Cardiac muscle cell (in vitro differentiated cells and primary cell): Measurements from ENCODE around the gene BAIAP2L2. TPM values are rescaled to one million over a fixed set of nuclear protein-coding genes. Genes with fewer than 3 reads are reported as not detected.

Source experiments
- DNase-seq, 2 donors: peaks; one replicate each; pipeline versions ENCODE4 v3.0.0 to v3.0.0-alpha.2; 2010 to 2017; ENCODE audit warnings: low read depth in 1 of 2, low spot score in 1 of 2
- H3K27ac ChIP-seq: fragments of 200-600 bp; sonication (generic); 2 replicates; pipeline ENCODE4 v1.5.1; 2016
- H3K27me3 ChIP-seq: fragments of 200-600 bp; sonication (generic); 2 replicates; pipeline ENCODE4 v1.6.0; 2016; ENCODE audit warnings: control low read depth
- H3K36me3 ChIP-seq: fragments of 200-600 bp; sonication (generic); 2 replicates; pipeline ENCODE4 v1.5.1; 2016; ENCODE audit warnings: control low read depth
- H3K4me1 ChIP-seq: fragments of 200-600 bp; sonication (generic); 2 replicates; pipeline ENCODE4 v1.8.1; 2017; ENCODE audit warnings: low read depth, mild to moderate bottlenecking, mixed run types
- H3K4me3 ChIP-seq: fragments of 200-600 bp; sonication (generic); 2 replicates; pipeline ENCODE4 v1.5.1; 2016; ENCODE audit warnings: mild to moderate bottlenecking
- H3K9me3 ChIP-seq: fragments of 200-600 bp; sonication (generic); 2 replicates; pipeline ENCODE4 v1.5.1; 2017; ENCODE audit warnings: low read depth, mild to moderate bottlenecking, control low read depth
- polyA plus RNA-seq: library from polyadenylated mRNA; unstranded; fragments of >200 nt; fragmentation: Nextera tagmentation; extraction: Ambion mirVana; gene quantifications from 2 replicates; pipeline ENCODE4 v1.2.1, GENCODE V29; 2016
- total RNA-seq: library from RNA; depleted of rRNA; stranded (reverse); fragments of >200 nt; gene quantifications from 2 replicates; pipeline ENCODE4 v1.2.3, GENCODE V29; 2016
- TF ChIP-seq, protein P1 (sequence below): IDR thresholded peaks from 2 replicates; pipeline ENCODE4 v1.5.1; 2012; ENCODE audit warnings: low read depth, mild to moderate bottlenecking, low read length

The BAIAP2L2 gene
- total and polyA plus RNA-seq, 2 experiments from 2014 or later, result 1.3 to 2.3 TPM

DNA sequence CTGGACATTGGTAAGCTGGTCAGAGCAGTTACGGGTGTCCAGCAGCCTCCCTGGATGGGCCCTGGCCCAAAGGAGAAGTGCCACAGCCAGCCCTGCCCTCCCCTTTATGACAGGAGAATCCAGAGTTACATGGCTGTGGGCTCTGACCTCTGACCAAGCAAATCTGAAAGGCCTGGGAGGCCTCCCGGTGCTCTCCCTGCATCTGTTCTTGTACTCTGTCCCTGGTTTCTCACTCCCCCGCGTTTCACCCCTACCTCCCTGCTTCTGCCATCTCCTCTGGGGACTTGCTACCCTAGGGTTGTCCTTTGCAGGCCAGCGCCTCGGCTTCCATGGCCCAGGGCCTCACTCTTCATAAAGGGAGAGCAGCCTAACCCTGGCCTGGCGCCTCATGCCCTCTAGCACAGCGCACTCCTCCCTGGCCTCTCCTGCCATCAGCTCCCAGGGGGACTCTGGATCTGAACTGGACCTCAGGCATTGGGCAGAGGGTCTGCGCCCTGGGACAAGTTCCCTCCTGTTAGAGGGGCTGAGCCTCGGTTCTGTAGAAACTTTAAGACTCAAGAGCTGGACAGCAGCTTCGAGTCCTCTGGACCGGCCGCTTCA lies 42.6 kb downstream of the BAIAP2L2 start:
- no peak for DNase-seq
- peaks cover 34% of the 10 kb centered on the region for H3K4me1 ChIP-seq
- TF ChIP-seq, protein P1, sequence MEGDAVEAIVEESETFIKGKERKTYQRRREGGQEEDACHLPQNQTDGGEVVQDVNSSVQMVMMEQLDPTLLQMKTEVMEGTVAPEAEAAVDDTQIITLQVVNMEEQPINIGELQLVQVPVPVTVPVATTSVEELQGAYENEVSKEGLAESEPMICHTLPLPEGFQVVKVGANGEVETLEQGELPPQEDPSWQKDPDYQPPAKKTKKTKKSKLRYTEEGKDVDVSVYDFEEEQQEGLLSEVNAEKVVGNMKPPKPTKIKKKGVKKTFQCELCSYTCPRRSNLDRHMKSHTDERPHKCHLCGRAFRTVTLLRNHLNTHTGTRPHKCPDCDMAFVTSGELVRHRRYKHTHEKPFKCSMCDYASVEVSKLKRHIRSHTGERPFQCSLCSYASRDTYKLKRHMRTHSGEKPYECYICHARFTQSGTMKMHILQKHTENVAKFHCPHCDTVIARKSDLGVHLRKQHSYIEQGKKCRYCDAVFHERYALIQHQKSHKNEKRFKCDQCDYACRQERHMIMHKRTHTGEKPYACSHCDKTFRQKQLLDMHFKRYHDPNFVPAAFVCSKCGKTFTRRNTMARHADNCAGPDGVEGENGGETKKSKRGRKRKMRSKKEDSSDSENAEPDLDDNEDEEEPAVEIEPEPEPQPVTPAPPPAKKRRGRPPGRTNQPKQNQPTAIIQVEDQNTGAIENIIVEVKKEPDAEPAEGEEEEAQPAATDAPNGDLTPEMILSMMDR, result no peak
- no peaks in the 10 kb centered on the region for H3K9me3 ChIP-seq
- H3K4me3 ChIP-seq, result no peak overlapping the region
- peak overlapping the region; percentile 86 for H3K27ac ChIP-seq
- H3K27me3 ChIP-seq, result no peaks in the 10 kb centered on the region
- peaks cover 14% of the 10 kb centered on the region for H3K36me3 ChIP-seq

DNA sequence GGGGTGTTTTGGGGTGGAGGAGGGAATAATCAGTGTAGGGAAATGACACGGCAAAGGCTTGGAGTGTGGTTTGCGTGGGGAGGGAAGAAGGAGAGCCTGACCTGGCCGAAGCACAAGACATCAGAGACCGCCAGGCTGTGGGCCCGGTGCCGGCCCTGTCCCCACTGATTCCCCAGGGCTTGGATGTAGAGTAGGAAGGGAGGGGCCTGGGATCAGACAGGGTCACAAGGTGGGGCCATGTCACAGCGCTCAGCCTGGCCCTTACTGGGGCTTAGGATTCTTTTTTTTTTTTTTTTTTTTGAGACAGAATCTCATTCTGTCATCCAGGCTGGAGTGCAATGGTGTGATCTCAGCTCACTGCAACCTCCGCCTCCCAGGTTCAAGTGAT lies 43.5 kb downstream of the BAIAP2L2 start:
- Histone ChIP-seq H3K4me3 (no peak overlapping the region), H3K9me3 (no peaks in the 10 kb centered on the region), H3K4me1 (peaks cover 34% of the 10 kb centered on the region), H3K36me3 (peaks cover 11% of the 10 kb centered on the region), H3K27ac (no peak overlapping the region), H3K27me3 (no peaks in the 10 kb centered on the region)
- no peak for DNase-seq
- TF ChIP-seq, protein P1, result no peak

DNA sequence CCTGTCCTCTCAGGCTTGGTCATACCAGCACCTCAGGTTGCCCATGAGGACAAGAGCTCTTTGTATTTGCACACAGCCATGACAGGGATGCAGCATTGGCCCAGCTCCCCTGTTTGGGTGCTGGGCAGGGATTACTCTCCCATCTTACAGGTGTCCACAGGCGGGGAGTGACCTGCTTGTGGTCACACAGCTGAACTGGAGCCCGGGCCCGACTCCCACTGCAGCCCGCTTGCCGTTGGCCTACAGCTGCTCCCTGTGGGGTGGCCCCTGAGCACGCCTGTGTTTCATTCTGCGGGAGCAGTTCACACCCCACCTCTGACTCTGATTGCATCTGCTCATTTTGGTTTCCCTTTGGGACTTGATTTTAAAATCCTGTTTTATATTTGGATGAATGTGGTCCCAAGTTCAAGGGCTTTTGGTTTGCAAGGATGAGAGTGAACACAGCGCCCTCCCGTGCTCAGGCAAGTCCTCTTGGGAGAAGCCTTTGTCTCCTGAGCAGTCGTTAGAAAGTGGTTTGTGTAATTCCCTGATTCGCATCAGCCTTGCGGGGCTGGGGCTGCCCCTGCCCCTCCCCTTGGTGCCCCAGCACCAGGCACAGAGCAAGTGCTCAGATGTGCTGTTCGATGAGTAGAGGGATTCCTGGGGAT lies 44.0 kb downstream of the BAIAP2L2 start:
- Histone ChIP-seq H3K36me3 (peaks cover 11% of the 10 kb centered on the region), H3K4me1 (peaks cover 34% of the 10 kb centered on the region), H3K9me3 (no peaks in the 10 kb centered on the region), H3K4me3 (no peak overlapping the region), H3K27me3 (no peaks in the 10 kb centered on the region), H3K27ac (no peak overlapping the region)
- TF ChIP-seq, protein P1, result no peak
- DNase-seq, result no peak

DNA sequence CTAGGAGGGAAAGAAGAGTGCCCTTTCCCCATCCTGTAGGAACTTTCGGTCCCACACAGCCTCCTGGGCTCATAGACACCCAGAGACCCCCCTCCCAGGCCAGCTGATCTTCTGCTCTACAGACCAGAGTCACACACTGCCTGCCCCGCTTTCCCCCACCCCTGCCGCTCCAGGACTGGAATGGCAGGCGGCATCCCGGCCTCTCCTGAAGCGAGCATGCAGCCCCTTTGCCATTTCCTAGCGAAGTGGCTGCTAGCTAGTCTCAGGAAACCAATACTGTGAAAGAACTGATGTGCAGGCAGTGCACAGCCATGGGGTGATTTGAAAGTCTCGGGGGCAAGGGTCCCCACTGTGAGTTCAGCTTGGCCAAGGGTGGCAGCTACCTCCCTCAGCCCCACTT lies 44.9 kb downstream of the BAIAP2L2 start:
- no peaks in the 10 kb centered on the region for H3K27me3 ChIP-seq
- TF ChIP-seq, protein P1, result no peak
- no peaks in the 10 kb centered on the region for H3K9me3 ChIP-seq
- no peak for DNase-seq
- H3K4me3 ChIP-seq, result no peak overlapping the region
- peaks cover 25% of the 10 kb centered on the region for H3K4me1 ChIP-seq
- peaks cover 11% of the 10 kb centered on the region for H3K36me3 ChIP-seq
- no peak overlapping the region for H3K27ac ChIP-seq

DNA sequence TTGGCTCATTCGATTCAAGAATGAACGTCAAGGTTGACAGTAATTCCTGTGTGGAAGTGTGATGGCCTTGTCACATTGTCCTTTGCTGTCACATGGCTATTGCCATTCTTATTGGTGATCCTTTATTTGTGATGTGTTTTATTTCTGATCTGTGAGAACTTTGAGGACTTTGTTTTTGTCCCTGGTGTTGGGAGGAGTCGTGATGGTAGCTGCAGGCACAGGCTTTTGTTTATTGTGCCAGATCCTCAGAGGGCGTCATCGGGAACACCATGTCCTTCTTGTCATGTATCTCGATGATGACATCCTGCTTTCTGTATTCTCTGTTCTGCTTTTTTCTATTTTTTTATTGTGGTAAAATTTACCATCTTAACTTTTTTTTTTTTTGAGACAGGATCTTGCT lies 47.7 kb downstream of the BAIAP2L2 start:
- no peak for DNase-seq
- Histone ChIP-seq H3K4me1 (peaks cover 1% of the 10 kb centered on the region), H3K36me3 (peaks cover 11% of the 10 kb centered on the region), H3K4me3 (no peak overlapping the region), H3K9me3 (no peaks in the 10 kb centered on the region), H3K27ac (no peak overlapping the region), H3K27me3 (no peaks in the 10 kb centered on the region)
- TF ChIP-seq, protein P1, result no peak
